Measurements from ENCODE around the gene CBX7.
A peak's percentile ranks its signal among the peaks of the same experiment; 100 is the strongest.
"Not testable (repeated sequence)": the region's sequence is repeated elsewhere in the genome, so short reads cannot be mapped to it uniquely, and the experiment has no call there.

Gene CBX7

GRCh38 chr22:39174498-39175352 lies 22.2 kb upstream of the CBX7 start:
- peak; percentile 40 to 48 for DNase-seq (ENCODE audit: low read depth in 2 of 2)

GRCh38 chr22:39173787-39174497 lies 21.5 kb upstream of the CBX7 start:
- DNase-seq (ENCODE audit: low read depth in 2 of 2), result peak in 1 of 2 donors; percentile 25

- no peak for DNase-seq (ENCODE audit: low read depth in 2 of 2)
Observed at GRCh38 chr22:39173050-39173706, 20.7 kb upstream of the CBX7 start.

- not testable (repeated sequence) for DNase-seq (ENCODE audit: low read depth in 2 of 2)
Observed at GRCh38 chr22:39172265-39173049, 20.0 kb upstream of the CBX7 start.

GRCh38 chr22:39171623-39172264 lies 19.3 kb upstream of the CBX7 start:
- no peak for DNase-seq (ENCODE audit: low read depth in 2 of 2)

- DNase-seq (ENCODE audit: low read depth in 2 of 2), result peak; percentile 79 to 82
Observed at GRCh38 chr22:39170825-39171622, 18.5 kb upstream of the CBX7 start.

- no peak for DNase-seq (ENCODE audit: low read depth in 2 of 2)
Observed at GRCh38 chr22:39169797-39170466, 17.5 kb upstream of the CBX7 start.

GRCh38 chr22:39166547-39166946 lies 14.1 kb upstream of the CBX7 start:
- no peak for DNase-seq (ENCODE audit: low read depth in 2 of 2)

GRCh38 chr22:39156093-39156492 lies 3.6 kb upstream of the CBX7 start:
- not testable (repeated sequence) for DNase-seq (ENCODE audit: low read depth in 2 of 2)

- no peak for DNase-seq (ENCODE audit: low read depth in 2 of 2)
Observed at GRCh38 chr22:39155421-39155820, 2.9 kb upstream of the CBX7 start.

- no peak for DNase-seq (ENCODE audit: low read depth in 2 of 2)
Observed at GRCh38 chr22:39153220-39153717, 789 bp upstream of the CBX7 start.

- DNase-seq (ENCODE audit: low read depth in 2 of 2), result no peak
Observed at GRCh38 chr22:39152024-39152510, 413 bp downstream of the CBX7 start.

GRCh38 chr22:39151329-39151975 lies 1.0 kb downstream of the CBX7 start:
- DNase-seq (ENCODE audit: low read depth in 2 of 2), result no peak

- DNase-seq (ENCODE audit: low read depth in 2 of 2), result no peak
Observed at GRCh38 chr22:39150848-39151215, 1.6 kb downstream of the CBX7 start.

- DNase-seq (ENCODE audit: low read depth in 2 of 2), result no peak
Observed at GRCh38 chr22:39149915-39150847, 2.3 kb downstream of the CBX7 start.

- DNase-seq (ENCODE audit: low read depth in 2 of 2), result peak; percentile 59 to 68
Observed at GRCh38 chr22:39148727-39149535, 3.5 kb downstream of the CBX7 start.
